AG09309 (cell line): Measurements from ENCODE around the gene CALML4.
"Not testable (repeated sequence)": the region's sequence is repeated elsewhere in the genome, so short reads cannot be mapped to it uniquely, and the experiment has no call there.

Experiments used
- DNase-seq: peaks from one replicate; pipeline ENCODE4 v3.0.0-alpha.2; 2010; ENCODE audit warnings: low read depth
- H3K4me3 ChIP-seq: 2 replicates; pipeline ENCODE4 v1.5.1; 2011; ENCODE audit warnings: mild to moderate bottlenecking, low read depth, low read length, moderate library complexity; ENCODE audit not compliant: control insufficient read depth
- TF ChIP-seq, protein P1 (sequence below): IDR thresholded peaks from 2 replicates; pipeline ENCODE4 v1.5.1; 2011; ENCODE audit warnings: mild to moderate bottlenecking, low read depth, low read length, inconsistent platforms; ENCODE audit not compliant: insufficient read depth, control insufficient read depth; ENCODE audit errors: missing control alignments

CALML4 gene

GRCh38 chr15:68218331-68218730, 13.2 kb upstream of the CALML4 start:
- no peak for DNase-seq
- H3K4me3 ChIP-seq = no peak overlapping the region
- TF ChIP-seq, protein P1, sequence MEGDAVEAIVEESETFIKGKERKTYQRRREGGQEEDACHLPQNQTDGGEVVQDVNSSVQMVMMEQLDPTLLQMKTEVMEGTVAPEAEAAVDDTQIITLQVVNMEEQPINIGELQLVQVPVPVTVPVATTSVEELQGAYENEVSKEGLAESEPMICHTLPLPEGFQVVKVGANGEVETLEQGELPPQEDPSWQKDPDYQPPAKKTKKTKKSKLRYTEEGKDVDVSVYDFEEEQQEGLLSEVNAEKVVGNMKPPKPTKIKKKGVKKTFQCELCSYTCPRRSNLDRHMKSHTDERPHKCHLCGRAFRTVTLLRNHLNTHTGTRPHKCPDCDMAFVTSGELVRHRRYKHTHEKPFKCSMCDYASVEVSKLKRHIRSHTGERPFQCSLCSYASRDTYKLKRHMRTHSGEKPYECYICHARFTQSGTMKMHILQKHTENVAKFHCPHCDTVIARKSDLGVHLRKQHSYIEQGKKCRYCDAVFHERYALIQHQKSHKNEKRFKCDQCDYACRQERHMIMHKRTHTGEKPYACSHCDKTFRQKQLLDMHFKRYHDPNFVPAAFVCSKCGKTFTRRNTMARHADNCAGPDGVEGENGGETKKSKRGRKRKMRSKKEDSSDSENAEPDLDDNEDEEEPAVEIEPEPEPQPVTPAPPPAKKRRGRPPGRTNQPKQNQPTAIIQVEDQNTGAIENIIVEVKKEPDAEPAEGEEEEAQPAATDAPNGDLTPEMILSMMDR = no peak

DNA sequence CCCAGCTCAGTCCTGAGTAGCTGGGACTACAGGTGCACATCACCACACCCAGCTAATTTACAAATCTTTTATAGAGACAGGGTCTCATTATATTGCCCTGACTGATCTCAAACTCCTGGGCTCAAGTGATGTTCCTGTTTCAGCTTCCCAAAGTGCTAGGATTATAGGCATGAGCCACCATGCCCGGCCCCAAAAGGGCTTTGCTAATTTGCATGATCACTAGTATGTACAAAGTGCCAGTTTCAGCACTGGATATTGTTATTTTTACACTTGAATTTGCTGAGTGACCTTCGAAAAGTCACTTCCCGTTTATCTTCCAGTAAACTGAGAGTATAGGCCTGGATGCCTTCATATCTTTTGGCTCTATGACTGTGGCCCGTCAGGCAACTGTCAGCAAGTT, 12.2 kb upstream of the CALML4 start:
- no peak overlapping the region for H3K4me3 ChIP-seq
- TF ChIP-seq, protein P1 = no peak
- no peak for DNase-seq

- no peak for DNase-seq
- TF ChIP-seq, protein P1 = no peak
- no peak overlapping the region for H3K4me3 ChIP-seq
Observed at GRCh38 chr15:68214838-68215254, 9.7 kb upstream of the CALML4 start.

DNA sequence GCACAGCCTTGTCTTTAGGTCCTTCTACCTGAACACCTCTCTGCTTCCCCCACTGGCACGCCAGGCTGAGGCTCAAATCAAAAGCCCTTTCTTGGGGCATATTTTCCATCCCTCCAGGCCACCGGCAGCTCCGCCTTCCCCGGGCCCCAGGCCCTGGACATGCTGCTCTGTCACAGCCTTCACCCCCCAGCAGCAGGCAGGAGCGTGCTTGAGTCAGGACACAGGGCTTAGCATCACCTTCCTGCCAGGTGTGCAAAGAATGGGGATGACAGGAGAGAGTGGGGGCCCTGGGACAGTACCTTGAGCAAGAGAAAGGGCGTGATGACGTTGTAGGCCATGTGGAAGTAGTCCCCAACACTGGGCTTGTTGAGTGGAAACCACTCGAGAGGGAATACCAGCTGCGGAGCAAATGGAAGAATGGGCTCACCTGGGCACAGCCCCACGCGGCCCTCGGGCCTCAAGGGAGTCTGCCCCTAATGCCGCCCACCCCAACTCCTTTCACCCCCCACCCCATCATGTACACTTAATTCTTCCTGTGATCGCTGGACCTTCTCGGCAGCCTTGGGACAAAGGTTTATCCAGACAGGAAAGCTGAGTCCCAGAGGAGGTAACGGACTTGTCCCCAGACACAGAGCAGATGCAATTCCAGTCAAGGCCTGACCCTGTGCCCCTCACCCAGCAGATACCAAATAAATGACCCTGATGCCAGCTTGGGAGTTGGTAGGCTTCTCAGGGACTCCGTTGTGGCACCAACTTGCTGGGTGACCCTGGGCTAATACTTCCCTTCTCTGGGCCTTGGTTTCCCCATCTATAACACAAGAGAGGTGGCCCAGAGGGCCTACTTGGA, 9.1 kb upstream of the CALML4 start:
- H3K4me3 ChIP-seq = no peak overlapping the region
- DNase-seq = no peak
- TF ChIP-seq, protein P1 = no peak

- not testable (repeated sequence) for H3K4me3 ChIP-seq, DNase-seq
Observed at GRCh38 chr15:68213491-68213845, 8.3 kb upstream of the CALML4 start.

GRCh38 chr15:68211656-68212320, 6.7 kb upstream of the CALML4 start:
- no peak for DNase-seq
- H3K4me3 ChIP-seq = no peak overlapping the region
- TF ChIP-seq, protein P1 = no peak
